NK-92 (cell line): Measurements from ENCODE around the gene FOXO1.

ENCODE experiments used
- DNase-seq: peaks from one replicate; lab custom pipeline; 2025; ENCODE audit not compliant: unreplicated experiment; lab: John Stamatoyannopoulos, UW

Gene FOXO1

DNA sequence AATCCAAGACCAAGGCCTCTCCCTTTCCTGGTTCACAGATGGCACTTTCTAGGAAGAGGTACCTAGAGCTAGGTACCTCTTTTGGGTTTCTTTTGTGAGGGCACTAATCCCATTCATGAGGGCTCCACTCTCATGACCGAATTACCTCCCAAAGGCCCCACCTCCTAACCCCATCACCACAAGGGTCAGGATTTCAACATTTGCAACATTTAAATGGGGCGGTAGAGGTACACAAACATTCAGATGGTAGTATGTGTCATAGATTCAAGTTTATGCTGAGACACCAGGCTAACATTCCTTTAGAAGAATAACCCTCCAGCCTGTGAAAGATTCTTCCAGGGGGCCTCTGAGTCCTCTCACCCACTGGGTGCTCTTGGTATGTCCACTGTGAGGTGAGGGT, 116.3 kb downstream of the FOXO1 start:
- DNase-seq = no peak

DNA sequence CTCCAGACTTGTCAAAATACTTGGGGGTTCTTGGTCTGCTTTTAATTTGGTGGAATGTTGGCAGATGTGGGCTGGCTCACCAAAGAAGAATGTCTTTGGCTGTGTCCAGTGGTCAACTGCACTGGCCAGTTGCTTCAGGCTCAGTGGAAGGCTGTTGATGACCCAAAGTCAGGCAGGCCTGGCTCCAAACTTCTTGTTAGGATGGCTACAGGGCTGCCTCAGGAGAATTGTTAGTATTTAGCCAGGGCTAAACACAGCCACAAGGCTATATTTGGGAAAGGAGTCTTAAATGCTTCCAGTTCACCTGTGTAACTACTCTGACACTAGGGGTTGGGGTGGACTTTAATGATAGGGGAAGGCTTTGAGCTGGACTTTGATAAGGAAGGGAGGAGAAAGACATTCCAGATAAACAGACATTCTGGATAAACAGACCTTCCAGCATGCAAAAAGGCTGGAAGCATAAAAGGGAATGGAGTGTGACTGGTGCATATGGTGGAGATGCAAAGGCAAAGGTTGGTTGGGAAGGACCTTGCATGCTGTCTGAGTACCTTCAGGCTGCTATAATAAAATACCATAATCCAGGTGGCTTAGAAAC, 116.8 kb downstream of the FOXO1 start:
- no peak for DNase-seq

DNA sequence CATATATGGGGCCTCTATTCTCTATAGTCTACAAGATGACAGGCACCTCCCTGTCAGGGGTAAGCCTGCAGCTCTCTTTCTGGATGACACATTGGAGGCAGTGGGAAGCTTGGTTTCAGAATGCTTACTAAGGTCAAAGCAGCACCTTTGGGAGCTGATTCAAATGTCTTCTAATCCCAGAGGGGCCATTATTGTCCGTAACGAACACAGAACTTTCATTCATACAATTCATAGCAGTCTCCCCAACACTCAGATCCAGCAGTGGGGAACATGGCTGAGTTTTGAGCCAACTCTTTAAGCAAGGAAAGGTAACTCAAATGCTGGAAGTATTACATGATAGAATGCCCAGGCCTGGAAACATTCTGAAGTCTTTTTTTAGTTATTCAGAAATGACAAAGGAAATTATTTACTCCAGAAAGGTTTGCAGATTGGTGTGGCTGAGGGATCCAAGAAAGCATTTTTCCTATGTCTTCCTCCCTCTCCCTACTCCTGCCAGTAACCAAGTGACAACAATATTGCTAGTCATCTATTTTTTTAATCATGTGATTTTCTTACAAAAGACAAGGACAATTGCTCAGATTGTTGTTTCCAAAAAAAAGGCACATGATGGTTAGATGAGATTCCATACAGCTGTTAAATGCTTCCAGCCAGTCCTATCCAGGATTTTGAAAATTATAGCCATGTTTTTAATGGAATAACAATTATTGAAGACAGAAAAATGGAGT, 118.7 kb downstream of the FOXO1 start:
- no peak for DNase-seq

DNA sequence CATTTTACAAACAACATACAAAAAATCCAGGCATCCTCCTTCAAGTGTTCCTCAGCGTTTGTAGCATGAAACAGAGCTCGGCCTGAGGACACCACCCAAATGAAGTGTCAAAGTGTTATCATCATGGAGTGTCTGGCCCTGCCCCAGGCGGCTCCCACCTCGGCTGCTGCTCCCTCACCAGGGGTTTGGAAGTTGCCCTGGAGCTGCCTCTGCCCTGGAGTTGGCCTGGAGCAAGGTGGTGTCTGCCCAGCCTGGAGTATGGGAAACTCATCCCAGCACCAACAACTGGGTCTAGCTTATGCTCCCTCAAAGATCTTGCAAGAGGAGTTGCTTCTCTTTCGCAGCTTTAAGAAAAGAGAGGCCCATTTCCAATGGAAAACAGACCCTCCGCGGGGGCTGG, 120.4 kb downstream of the FOXO1 start:
- DNase-seq = no peak

DNA sequence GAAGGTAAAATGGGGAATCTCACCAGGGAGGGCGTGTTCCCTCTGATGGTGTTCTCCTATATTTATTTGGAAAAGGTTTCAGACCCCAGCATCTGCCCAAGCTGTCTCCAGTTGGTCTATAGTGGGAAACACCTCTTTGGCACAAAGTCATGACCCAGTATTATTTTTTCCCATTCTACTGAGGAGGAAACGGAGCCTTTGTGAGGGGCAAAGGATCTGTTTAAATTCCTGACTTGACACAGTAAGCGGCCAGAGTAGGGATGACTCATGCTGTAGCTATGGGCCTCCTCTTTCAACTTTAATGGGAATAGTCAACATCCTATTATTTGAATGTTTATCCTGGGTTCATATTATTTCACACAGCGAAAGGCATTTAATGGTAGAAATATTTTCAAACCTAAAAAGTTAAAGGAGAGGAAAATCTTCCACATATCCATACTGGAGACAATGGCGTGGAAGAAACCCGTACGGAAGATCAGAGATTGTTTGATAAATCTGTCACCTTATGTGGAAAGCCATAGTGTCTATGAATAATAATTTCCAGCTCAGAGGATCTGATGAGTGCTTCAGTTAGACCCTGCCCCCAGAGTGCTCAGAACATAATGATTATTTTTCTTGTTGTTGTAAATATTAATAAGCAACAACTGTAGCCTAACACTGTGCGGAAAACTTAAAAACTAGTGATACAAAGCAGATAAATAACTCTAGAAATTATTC, 126.0 kb downstream of the FOXO1 start:
- DNase-seq = no peak

DNA sequence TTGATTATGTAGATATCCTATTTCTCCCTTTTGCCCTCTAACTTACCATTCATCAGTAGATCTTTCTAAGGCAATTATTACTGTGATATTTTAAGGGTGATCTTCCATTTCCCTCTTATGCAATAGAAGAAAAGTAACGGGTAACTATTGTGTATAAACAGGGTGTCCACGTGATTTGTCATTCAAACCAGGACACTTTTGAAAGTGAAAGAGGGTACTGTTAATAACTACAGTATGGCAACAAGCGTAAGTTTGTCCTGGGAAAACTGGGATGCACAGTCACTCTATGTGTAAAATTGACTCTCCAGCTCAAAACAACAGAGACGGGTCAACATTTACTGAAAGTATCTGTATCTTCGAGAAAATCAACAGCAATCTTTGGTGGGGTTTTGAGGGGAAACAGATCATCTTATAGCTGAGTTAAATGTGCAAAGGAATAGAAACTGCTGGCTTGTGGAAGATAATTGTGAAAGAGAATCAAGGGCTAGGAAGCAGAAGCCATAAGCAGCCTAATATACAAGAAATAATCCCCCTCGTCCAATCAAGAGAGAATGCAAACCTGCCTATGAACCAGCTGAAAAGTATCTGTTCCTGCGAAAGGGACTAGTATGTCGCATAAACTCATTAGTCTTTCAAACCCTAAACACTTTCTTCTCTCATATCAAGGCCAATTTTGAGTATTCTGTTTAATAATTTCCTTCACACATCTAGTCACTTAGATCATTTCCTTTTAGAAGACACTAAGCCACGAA, 126.7 kb downstream of the FOXO1 start:
- no peak for DNase-seq

DNA sequence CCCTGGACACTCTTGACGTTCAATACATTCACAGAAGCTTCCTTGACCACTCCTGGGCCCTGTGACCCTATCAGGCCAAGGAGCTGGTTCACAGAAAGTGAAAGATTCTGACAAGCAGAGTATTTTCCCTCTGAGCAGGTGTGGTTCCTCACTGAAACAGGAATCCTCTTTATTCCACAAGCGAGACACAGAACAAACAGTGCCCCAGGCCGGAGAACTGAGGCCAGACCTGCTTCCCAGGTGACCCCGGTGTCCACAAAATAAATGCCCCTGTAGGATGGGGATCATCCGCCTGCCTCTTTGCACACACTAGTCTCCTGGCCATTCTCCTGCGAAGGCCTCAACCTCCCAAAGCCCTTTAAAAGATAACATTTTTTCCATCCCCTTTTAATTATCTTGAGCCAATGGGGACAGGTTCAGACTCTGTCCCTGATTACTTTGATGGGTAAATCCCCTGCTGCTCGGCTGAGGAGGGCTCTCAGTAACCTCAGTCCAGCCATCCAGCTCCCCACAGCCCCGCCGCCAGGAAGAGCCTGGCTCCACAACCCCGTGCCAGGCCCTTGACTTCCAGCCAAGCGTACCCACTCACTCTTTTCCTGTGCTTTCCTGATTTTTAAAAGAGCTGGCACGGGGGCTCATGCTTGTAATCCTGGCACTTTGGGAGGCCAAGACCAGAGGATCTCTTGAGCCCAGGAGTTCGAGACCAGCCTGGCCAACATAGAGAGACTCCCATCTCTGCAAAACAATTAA, 129.1 kb downstream of the FOXO1 start:
- no peak for DNase-seq

DNA sequence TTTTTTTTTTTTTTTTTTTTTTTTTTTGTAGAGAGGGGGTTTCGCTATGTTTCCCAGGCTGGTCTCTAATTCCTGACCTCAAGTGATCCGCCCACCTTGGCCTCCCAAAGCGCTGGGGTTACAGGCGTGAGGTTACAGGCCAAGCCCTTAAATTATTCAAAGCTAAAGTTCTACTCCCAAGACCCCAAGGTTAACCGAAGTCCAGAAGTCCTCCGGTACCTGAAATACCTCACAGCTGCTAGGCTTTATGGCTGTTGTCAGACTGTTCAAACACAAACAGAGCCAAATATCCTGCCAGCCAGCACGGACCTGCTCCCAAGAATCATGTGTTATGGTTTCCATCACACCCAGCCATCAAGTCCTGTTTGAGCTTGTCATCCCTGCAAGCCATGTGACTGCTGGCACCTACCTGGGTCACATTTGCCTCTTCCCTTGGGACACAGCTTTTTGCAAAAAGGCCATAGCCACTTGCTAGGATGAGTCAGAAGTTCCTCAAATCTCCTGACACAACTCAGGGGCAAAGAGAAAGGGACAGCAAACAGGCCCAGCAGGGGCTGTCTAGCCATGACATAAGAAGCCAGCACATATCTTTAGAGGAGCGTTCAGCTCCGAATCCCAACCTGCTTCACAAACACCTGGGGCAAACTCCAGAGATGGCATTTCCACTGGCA, 129.9 kb downstream of the FOXO1 start:
- no peak for DNase-seq

DNA sequence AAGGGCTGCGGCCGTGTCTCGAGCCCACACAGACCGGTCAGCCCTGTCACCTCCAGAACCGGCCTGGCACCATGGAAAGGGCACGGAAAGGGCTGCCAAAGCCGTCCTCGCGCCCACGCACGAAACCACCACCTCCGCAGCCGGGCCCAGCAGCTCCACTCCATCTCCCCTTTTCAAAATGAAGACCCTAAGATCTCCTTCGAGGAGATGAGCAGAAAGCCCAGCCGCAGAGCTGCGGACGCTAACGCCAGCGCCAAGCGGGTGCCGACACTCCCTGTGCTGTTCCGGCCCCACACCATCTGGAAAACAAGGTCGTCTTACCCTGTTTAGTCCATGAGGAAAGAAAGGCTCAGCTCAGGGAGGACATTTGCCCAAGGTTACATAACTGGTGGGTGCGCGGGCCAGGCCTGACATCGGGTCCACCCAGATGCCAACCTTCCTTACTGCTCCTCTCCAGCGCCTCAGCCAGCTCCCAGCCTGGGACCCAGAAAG, 131.1 kb downstream of the FOXO1 start:
- DNase-seq = no peak

DNA sequence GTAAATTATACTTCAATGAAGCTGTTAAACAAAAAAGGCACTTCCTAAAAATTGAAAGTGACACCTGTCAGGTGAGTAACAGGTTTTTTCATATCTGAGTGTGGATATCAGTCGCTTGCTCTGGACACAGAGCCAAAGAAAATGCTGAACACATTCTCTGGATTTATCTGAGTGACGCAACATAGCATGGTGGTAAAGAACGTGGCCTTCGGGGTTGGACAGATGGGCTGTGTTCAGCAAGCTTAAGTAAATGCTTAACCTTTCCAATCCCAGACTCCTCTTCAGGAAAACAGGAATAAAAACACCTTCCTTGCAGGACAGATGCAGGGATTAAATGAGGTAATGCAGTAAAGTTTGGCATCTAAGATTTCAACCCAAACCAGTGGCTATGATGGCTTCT, 132.0 kb downstream of the FOXO1 start:
- no peak for DNase-seq

DNA sequence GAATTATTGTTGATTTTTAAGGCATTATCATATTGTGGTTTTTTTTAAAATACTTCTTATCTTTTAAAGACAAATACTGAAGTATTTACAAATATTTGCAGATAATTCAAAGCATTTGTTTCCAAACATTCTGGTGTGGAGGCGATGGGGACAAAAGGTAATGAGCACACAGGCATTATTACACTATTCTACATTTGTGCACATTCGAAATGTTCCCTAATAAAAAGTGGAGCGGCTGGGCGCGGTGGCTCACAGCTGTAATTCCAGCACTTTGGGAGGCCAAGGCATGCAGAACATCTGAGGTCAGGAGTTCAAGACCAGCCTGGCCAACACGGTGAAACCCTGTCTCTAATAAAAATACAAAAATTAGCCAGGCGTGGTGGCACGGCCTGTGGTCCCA, 133.4 kb downstream of the FOXO1 start:
- DNase-seq = no peak

DNA sequence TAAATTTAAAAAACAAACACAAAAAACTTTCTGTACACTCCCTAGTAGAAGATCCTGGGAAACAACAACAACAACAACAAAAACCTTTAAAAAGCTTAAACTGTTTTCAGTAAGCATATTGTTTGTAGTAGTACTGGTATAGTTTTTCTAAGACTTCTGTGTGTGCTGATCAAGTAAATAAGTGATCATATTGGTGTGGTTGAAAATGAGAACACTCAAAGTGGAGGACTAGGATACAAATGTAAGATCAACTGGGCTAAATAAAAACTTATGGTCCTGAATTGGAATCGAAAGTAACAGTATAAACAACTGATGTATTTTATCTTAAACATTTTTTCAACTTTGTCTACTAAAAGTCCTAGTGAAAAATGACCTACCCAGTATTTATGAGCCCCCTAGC, 135.5 kb downstream of the FOXO1 start:
- no peak for DNase-seq

DNA sequence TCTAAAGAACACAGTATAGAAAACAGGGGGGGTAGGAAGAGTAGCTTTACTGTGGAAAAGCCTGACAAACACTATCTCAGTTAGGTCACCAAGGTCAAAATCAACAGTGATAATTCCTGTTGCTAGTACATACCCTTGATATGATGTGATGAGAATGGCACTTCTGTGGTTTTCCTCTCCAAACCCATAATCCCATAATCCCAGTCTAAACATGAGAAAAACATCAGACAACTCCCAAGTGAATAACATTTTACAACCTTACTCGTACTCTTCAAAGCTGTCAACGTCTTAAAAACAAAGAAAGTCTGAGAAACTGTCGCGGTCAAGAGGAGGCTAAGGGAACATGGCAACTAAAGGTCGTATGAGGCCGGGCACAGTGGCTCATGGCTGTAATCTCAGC, 137.6 kb downstream of the FOXO1 start:
- DNase-seq = no peak

DNA sequence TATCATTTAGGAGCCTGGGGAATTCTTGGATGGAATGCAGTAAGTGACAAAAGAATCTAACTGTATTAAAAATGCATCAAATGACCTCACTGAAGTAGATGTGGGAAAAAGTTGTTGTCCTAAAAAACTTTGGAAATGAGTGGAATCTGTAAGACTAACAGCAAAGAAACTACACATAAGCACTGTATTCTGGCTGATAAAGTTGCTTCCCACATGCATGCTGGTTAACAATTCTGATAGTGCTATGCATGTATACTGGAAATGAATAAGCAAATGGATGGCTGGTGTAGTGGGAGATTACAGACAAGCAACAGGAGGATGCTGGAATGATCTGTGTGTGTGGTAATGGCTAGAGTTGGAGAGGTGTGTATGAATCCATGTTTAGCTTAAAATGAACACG, 138.5 kb downstream of the FOXO1 start:
- no peak for DNase-seq

DNA sequence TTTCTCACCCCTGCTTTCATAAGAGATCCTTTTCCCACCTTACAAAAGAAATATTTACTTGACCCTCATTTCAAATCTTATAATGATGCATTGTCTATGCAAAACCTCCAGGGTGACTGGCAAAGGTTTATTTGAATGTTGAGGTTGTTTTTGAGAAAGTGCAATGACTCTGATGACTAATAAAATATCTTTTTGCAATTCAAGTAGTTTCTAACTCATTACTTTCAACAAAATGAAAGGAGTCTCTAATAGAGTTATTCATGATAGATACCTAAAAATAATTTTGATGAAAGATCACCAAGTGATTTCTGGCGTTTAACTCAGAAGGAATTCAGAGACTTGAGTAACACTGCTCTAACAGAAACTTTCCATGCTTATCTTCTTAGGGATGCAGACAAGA, 144.2 kb downstream of the FOXO1 start:
- DNase-seq = no peak

DNA sequence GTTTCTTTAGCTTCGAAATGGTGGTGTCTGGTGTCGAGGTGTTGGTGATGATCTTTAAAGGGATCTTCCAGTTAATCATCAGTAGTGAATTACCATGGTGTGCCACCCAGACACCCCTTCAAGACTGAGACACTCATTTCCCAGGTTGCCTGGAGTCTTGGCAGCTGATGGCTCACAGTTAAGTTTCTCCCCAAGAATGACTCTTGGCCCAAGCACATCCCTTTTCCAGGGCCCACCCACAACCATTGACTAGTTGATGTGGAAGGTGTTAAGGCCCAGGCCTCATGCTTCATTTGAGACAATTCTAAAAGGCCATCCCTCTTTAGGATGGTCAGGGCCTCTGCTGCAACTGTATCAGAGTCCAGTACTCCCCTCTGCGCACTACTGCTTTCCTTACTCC, 145.5 kb downstream of the FOXO1 start:
- DNase-seq = no peak

DNA sequence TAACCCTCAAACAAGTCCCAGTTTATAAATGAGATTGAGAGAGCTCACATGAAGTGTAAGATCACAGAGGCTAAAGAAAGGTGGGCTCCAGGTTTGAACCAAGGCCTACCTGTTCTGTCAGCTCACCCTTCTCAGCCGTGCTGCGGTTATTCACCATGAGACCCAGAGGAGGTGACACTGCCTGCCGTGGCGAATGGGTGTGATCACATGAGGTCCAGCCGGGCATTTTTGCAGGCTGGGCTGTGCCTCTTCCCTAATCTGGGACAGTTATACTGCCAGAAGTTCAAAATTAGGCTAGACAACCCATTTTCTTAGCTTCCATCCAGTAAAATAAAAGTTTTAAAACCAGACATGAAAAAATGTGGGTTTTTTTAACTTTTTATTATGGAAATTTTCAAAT, 146.8 kb downstream of the FOXO1 start:
- no peak for DNase-seq

DNA sequence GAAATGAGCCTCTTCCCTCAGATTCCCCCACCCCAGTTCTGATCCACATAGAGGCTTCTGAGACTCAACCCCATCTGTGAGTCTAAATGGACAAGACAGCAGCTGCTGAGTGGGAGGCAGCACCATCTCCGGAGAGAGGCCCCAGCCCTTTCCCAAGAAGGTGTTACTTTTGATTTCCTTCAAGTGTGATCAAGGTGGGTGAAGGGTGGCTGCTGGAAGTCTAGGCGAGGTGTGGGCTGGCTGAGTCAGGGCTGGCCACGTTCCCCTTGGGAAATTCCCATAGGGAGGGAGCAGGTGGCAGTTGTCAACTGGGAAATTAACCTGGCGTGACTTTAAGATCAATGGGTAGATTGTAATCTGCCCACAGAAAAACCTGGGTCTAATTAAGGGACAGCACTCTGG, 148.0 kb downstream of the FOXO1 start:
- no peak for DNase-seq

DNA sequence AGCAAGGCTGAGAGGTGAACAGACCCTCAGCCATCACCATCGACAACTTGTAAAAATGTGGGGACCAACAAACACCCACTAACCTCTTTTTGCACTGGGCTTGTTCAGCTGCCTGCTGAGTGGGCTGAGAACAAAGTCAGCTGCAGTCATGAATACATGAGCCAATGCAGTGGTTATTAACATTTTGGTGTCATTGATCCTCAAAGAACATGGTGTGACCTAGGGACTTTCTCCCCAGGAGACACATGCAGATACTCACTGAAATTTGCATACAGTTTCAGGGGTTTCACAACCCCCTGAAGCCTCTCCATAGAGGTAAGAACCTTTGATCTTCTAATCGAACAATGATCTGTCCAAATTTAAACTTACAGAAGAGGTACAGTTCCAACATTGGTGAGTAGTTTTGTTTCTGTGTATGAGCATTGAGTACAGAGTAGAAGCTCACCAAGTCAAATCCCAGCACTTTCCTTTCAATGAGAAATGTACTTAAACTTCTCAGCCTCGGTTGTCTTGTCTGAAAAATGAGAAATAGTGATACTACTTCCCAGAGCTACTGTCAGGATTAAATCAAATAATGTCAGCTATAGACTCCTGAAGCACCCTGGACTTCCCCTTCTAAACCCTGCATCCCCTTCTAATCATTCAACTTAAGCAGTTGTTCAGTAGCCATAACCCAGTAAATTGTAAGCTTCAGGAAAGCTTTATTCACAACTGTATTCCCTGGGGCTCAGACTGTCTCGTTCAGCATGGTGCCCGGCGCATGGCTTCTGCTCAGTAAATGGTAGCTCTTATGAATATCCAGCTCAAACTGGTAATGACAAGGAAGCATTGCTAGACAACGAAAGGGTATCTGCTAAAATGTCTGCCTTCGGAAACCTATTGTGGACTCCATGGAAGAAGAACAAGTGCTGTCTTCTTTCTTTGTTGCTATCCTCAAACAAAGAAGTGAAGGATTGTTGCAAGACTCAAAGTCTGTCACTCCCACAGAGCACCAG, 148.7 kb downstream of the FOXO1 start:
- DNase-seq = no peak
